KOPT-K1 (cell line): ENCODE measurements around the gene TRIM8.

Source experiments
- H3K27ac ChIP-seq: fragments of 200-600 bp; sonication (generic); 2 replicates; pipeline ENCODE4 v1.5.1; 2016; ENCODE audit warnings: antibody characterized with exemption, mild to moderate bottlenecking, low read depth, low read length; ENCODE audit not compliant: poor library complexity, severe bottlenecking
- H3K36me3 ChIP-seq: fragments of 200-600 bp; sonication (generic); 2 replicates; pipeline ENCODE4 v1.5.1; 2017; ENCODE audit warnings: antibody characterized with exemption, mild to moderate bottlenecking, low read length, moderate library complexity; ENCODE audit not compliant: insufficient read depth
- H3K9me3 ChIP-seq: fragments of 200-600 bp; sonication (generic); 2 replicates; pipeline ENCODE4 v1.5.1; 2017; ENCODE audit warnings: antibody characterized with exemption, low read length, mild to moderate bottlenecking; ENCODE audit not compliant: insufficient read depth, poor library complexity, severe bottlenecking

Gene TRIM8, protein sequence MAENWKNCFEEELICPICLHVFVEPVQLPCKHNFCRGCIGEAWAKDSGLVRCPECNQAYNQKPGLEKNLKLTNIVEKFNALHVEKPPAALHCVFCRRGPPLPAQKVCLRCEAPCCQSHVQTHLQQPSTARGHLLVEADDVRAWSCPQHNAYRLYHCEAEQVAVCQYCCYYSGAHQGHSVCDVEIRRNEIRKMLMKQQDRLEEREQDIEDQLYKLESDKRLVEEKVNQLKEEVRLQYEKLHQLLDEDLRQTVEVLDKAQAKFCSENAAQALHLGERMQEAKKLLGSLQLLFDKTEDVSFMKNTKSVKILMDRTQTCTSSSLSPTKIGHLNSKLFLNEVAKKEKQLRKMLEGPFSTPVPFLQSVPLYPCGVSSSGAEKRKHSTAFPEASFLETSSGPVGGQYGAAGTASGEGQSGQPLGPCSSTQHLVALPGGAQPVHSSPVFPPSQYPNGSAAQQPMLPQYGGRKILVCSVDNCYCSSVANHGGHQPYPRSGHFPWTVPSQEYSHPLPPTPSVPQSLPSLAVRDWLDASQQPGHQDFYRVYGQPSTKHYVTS

DNA sequence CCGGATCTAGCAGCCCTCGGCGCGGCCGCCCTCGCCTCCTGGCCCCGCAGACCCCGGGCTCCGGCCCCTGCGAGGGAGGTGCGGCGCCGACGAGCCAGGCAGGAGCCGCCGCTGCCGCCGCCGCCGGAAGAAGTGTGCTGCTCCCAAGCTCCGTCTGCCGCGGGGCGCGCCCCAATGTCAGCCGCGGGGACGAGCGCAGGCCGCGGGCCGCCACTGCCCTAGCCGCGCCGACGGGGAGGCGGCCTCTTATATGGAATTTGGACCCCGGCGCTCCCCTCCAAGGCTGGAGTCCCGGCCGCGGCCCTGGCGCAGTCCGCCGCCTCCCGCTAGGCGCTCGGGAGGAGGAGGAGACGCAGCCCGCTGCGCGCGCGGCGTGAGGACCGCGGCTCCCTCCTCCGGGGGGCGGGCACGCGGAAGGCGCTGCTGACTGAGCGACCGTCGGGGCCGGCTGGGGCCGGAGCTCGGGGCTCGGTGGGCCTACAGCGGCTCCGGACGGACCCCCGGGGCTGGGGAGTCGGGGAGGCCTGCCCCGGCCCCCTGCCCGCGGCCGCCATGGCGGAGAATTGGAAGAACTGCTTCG lies at the start of gene TRIM8:
Gene TRIM8 (plus strand): TSS at position 414 of the 580 bp plus-strand sequence. CDS start 139 bp downstream, at position 553.
- no peaks in the 10 kb centered on the region for H3K9me3 ChIP-seq
- peak within 1 kb of the TSS; percentile 92 for H3K27ac ChIP-seq
- H3K36me3 ChIP-seq: peaks cover 7% of the 10 kb centered on the region; the same call in 1 of the 2 replicates

DNA sequence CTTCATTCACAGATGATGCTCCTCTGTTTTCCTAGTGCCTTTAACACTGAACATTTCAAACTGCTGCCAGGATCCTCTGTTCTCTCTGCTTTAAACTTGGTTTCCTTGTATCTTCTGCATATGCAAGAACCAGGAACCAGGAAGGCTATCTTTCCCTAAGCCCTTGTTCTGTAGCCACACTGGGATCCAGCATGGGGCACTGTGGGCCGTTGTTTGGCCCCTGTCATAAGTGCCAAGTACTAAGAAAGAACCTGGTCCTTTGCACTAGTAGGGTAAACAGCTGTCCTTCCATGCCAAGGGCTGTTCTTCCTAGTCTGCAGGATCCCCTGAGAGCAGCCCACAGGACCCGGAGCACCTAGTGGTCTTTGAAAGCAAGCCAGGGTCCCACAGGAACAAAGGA lies 49.0 kb upstream of the TRIM8 start:
- Histone ChIP-seq H3K36me3 (peaks cover 34% of the 10 kb centered on the region), H3K27ac (no peak overlapping the region), H3K9me3 (no peaks in the 10 kb centered on the region)

DNA sequence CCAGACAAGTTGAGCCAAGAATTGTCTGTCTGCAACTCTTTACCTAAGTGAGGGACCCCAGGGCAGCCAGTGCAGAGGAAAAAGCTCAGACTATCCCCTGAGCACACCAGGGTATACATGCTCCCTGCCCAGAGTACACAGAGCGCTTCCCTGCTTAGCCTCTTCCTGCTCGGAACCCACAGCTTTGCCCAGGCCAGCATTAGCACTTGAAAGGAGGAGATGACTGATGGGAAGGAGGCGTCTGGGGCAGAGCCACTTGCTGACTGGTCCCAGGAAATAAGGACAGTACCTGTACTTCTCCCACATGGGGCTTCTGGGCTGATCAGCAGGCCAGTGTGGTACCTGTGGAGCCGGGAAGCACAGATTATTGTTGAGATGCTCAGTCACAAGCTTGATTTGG lies 48.4 kb upstream of the TRIM8 start:
- H3K36me3 ChIP-seq: peaks cover 37% of the 10 kb centered on the region
- H3K9me3 ChIP-seq: no peaks in the 10 kb centered on the region
- H3K27ac ChIP-seq: no peak overlapping the region

DNA sequence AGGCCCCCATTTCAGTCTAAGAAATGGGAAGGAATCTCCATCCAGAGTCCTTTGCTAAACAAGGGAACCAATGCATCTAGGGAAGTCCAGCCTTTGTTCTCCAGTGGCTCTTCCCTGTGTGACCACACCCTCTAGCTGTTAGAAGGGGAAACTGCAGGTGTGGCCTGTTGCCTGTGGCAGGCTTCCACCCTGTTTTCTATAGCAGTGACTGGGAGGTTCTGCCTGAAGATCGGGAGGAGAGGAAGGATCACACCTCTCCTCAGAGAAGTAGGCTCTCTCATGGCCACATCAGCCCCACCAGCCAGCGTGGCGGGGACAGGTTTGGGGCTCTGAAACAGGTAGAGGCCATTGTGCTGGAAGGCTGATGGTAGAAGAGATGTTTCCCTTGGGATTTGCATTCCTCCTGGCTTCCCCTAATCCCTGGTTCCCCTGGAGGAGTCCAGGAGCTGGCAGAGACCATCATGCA lies 47.7 kb upstream of the TRIM8 start:
- H3K27ac ChIP-seq: no peak overlapping the region

DNA sequence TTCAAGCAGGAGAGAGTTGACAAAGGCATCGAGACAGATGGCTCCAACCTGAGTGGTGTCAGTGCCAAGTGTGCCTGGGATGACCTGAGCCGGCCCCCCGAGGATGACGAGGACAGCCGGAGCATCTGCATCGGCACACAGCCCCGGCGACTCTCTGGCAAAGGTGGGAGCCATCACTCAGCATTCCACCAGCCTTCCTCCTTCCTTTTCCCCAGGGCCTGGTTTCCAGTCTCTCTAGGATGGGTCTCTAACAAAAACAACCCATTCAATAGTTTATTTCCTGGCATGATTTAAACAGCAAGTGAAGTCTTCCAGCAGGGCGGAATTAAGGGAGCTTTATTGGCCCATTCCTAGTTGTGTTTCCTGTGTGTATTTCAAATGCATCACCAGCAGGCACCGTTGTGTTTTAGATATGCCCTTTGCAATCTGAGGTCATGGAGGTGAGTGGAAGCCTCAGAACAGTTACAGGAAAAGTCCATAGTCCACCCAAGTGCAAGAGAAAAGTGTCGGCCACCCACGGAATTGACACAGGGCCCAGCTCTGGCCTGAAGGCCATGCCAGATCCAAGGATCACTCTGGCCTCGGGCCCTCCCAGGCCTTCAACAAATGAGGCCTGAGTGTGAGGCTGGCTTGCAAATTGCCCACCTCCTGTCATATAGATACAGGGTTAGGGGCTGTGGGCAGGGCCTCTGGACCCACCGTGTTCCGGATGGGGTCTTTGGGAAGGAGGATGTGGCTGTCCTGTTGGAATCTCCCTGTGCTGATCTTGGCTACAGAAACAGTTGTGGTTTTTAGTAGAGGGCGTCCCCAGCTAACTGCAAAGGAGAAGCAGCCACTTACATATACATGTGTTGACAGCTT lies 46.9 kb upstream of the TRIM8 start:
- Histone ChIP-seq H3K36me3 (peaks cover 46% of the 10 kb centered on the region), H3K27ac (no peak overlapping the region), H3K9me3 (no peaks in the 10 kb centered on the region)

More for the DNA sequence above, 47.7 kb upstream of the TRIM8 start:
- Histone ChIP-seq H3K36me3 (peaks cover 39% of the 10 kb centered on the region), H3K9me3 (no peaks in the 10 kb centered on the region)

DNA sequence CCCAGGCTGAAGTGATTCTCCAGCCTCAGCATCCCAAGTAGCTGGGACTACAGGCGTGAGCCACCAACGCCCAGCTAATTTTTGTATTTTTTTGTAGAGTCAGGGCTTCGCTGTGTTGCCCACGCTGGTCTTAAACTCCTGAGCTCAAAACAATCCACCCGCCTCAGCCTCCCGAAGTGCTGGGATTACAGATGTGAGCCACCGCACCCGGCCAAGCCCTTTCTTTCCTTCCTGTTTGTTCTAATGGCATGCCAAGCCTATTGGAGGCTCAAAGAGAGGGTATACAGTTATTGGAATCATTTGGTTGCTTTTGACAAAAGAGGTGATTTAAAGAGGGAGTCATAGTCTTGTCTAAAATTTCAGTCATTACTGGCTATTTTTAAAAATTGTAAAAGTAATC lies 46.0 kb upstream of the TRIM8 start:
- Histone ChIP-seq H3K27ac (no peak overlapping the region), H3K36me3 (peaks cover 53% of the 10 kb centered on the region), H3K9me3 (no peaks in the 10 kb centered on the region)

DNA sequence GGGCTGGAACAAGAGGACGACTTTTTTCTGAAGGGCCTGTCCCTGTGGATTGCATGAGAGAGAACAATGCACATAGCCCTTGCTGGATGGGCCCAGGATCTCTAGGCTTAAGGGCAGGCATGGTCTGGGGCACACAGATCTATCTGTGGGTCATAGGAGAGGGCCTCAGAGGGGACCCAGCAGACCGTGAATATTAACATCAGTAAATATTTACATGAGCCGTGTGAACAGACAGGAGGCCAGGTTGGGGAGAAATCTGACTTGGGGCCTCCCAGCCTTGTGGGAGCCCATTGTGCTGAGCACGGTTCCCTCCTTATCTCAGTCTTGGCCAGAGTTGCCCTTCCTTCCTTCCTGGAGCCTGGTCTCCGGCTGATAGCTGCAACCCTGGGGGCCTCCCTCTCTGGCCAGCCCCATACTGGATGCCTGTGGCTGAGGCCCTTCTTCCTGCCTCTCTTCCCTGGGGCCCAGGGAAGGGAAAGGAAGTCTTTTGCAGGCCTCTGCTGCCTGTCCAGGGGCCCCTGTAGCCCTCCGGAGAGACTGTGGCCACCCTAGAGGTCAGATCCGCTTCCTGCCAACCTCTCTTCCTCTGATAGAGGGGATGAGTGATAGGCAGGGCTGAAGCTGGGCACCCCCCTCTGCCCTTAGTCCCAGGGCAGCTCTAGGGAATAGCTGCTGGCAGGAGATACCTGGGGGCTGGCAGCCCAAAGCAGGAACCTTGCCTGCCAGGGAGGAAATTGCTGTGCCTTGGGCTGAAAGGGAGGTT lies 44.5 kb upstream of the TRIM8 start:
- Histone ChIP-seq H3K9me3 (no peaks in the 10 kb centered on the region), H3K27ac (no peak overlapping the region), H3K36me3 (peaks cover 67% of the 10 kb centered on the region)

DNA sequence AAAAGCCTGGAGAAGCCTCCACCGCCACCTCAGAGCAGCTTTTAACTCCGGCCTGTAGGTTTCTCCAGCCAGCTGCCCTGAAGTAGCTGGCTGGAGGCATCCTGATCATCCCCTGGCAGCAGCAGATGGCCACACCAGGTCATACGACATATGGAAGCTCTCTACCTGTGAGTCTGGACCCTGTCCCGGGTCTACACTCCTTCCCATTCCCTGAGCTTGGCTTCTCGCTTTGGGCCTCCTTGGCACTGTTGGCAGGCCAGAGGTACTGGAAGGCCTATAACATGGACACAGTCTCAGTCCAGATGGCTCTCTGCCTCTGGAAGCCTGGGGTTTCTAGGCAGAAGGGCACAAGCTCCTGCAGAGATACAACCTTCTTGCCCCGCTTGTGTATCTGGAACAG lies 43.5 kb upstream of the TRIM8 start:
- peaks cover 67% of the 10 kb centered on the region for H3K36me3 ChIP-seq
- H3K9me3 ChIP-seq: no peaks in the 10 kb centered on the region
- H3K27ac ChIP-seq: no peak overlapping the region

DNA sequence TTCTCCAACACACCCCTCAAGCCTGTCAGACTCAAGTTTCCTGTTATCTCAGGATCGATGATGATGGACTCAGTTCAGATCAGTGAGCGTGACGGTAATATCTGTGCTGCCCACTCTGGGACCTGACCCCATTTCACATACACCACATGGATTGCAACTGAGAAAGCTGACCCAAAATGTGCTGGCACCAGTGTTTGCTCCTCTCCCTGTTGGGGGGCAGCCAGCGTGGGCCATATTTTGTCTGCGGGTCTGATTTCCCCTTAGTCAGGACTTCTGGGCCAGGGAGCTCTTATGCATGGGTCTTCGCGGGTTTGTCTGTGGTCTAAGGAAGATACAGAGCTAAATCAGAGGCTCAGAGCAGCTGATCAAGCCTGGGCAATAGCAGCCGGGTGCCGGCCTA lies 42.6 kb upstream of the TRIM8 start:
- Histone ChIP-seq H3K9me3 (no peaks in the 10 kb centered on the region), H3K36me3 (peaks cover 67% of the 10 kb centered on the region), H3K27ac (no peak overlapping the region)

DNA sequence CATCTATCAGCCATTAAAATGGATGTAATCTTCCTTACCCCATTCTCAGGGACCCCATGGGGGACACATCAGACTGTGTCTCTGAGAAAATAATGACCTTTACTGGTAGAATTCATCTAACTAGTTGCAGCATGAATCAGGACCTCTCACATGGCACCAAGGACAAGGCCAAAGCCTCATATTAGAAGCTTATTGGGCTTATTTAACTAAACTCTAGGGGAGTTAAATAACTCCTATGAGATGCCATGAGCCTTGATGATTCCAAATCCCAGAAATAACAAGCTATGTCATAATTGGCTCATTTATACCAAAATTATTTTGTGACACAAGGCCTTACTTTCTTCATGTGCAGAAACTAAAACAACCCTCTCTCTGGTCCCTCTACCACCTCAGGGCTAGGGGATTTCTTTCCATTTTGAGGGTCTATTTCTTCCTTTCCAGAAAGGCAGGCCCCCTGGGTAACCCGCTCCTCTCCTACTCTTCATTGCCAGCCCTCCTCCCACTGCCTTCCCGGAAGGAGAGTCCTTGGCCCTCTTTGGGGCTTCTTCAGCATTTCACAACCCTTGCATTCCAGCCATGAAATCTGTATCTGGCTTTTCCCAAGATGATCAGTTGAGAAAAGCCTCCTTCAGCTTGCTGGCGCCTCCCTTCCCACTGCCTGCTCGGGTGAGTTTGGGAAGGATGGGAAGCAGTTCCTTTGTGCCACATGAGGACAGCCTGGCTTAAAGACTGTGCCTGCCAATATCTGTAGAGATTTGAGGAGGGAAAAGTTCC lies 41.8 kb upstream of the TRIM8 start:
- no peak overlapping the region for H3K27ac ChIP-seq
- peaks cover 59% of the 10 kb centered on the region for H3K36me3 ChIP-seq
- H3K9me3 ChIP-seq: no peaks in the 10 kb centered on the region

DNA sequence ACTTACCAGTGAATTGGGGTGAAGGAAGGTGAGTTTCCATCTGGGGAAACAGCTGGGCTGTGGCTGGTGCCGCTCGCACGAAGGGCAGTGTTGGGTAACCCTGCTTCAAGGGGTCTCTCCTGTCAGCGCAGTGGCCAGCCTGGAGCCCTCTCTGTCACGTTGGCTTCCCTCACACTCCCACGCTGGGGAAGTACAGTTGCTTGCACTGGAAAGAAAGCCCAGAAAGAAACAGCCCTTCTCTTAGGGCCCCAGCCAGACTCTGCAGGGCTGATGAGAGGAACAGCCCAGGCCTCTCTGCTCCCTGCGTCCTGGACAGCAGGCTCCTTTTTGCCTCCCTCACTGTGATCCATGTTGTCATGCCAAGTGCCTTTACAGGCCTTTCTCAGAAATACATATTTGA lies 40.3 kb upstream of the TRIM8 start:
- Histone ChIP-seq H3K36me3 (peaks cover 47% of the 10 kb centered on the region), H3K9me3 (no peaks in the 10 kb centered on the region), H3K27ac (no peak overlapping the region)

DNA sequence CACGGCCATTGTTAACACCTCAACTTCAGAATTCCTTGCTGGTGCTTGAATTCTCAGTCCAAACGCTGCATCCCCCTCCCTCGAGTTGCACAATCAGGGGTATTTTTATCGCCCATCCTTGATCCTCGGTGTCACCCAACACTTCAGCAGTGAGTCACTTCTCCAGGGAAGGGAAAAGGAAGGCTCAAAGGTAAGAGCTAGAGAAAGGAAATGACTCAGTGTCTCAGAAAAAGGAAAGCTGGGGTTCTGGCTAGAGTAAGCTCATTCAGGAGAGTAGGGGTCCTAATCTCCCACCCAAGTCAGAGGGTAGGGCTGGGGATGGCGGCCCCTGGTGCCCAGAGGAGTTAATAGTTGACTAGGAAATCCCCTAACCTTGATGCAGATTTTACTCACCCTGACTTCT lies 39.8 kb upstream of the TRIM8 start:
- no peak overlapping the region for H3K27ac ChIP-seq

DNA sequence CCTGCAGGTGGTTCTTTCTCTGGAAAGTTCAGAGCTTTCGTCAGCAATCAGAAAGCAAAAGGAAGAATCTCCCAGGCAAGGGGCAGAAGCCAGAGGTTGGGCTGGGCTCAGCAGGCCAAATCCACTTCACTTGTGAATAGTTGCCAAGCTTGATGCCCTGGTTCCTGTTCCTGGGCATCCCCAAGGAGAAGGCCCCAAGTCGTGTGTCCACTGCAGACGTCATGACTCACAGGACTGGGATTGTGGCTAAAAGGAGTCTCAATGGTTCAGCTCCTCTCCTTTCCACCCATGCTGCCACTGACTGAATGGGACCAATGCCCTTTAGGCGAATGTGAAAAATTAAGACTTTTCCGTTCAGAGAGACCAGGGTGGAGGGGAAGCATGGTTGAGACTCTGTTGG lies 38.6 kb upstream of the TRIM8 start:
- H3K27ac ChIP-seq: no peak overlapping the region
- H3K9me3 ChIP-seq: no peaks in the 10 kb centered on the region

More for the DNA sequence above, 39.8 kb upstream of the TRIM8 start:
- H3K36me3 ChIP-seq: peaks cover 42% of the 10 kb centered on the region
- H3K9me3 ChIP-seq: no peaks in the 10 kb centered on the region

DNA sequence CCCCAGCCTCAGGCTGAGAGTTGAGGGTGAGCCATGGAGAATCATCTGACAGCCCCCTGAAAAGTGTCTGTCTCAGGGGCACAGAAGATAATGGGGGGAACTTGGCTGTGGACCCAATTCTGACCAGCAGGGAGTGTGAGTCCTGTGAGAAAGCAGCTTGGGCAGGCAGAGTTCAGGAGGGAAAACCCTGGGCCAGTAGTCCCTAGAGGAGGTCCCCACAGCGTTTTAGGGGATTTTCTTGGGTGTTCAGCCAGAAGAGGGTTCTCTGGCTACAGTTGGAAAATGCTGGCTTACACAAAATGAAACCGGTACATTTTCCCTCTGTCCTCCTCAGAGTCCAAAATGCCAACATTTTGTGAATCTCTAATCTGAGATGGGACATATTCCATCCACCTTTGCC lies 35.8 kb upstream of the TRIM8 start:
- Histone ChIP-seq H3K36me3 (peaks cover 12% of the 10 kb centered on the region; the same call in 1 of the 2 replicates), H3K9me3 (no peaks in the 10 kb centered on the region), H3K27ac (no peak overlapping the region)

More for the DNA sequence above, 38.6 kb upstream of the TRIM8 start:
- H3K36me3 ChIP-seq: peaks cover 30% of the 10 kb centered on the region; the same call in 1 of the 2 replicates
